NT2/D1 (cell line): Measurements from ENCODE around the gene GPRIN1.

Experiments used
- DNase-seq: peaks from one replicate; pipeline ENCODE4 v3.0.0-alpha.2; 2011; ENCODE audit warnings: low read depth, low spot score
- H3K27me3 ChIP-seq: 2 replicates; pipeline ENCODE4 v1.6.0; 2011; ENCODE audit warnings: mild to moderate bottlenecking; ENCODE audit not compliant: insufficient read length, insufficient read depth
- H3K36me3 ChIP-seq: 2 replicates; pipeline ENCODE4 v1.6.1; 2011; ENCODE audit warnings: mild to moderate bottlenecking, low read length, mixed read lengths; ENCODE audit not compliant: insufficient read depth, insufficient read length
- H3K4me1 ChIP-seq: 2 replicates; pipeline ENCODE4 v1.5.1; 2011; ENCODE audit not compliant: insufficient read depth, insufficient read length
- H3K4me3 ChIP-seq: 2 replicates; pipeline ENCODE4 v1.5.1; 2011; ENCODE audit warnings: low read depth; ENCODE audit not compliant: insufficient read length
- H3K9ac ChIP-seq: 2 replicates; pipeline ENCODE4 v1.6.0; 2011; ENCODE audit warnings: low read depth; ENCODE audit not compliant: insufficient read length
- H3K9me3 ChIP-seq: 2 replicates; pipeline ENCODE4 v1.5.1; 2011; ENCODE audit warnings: mild to moderate bottlenecking, low read length; ENCODE audit not compliant: insufficient read depth
- SUZ12 ChIP-seq: IDR thresholded peaks from 2 replicates; pipeline ENCODE4 v1.6.1; 2011; ENCODE audit not compliant: insufficient read length, insufficient read depth; ENCODE audit errors: extremely low read depth
- YY1 ChIP-seq: IDR thresholded peaks from 2 replicates; pipeline ENCODE4 v1.6.1; 2011; ENCODE audit not compliant: insufficient read length, insufficient read depth
- ZNF274 ChIP-seq: IDR thresholded peaks from 2 replicates; pipeline ENCODE4 v1.6.1; 2011; ENCODE audit warnings: mild to moderate bottlenecking, low read depth, low read length

Gene GPRIN1

DNA sequence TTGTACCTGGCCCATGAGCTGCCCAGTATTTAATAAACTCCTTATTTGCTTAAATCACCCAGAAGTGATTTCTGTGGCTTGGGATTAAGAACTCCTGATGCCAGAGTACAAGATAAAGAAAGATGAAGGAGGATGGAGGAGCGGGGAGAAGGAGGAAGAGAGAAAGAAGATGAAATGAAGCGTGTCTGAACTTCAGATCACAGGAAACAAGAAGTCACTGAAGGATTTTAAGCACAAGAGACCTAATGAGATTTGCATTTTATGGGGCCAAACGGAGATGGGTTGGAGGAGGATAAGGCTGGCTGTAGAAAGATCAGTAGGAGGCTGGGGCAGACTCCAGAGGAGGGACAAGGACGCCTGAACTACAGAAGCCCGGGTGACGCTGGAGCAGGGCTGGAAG, 23.6 kb upstream of the GPRIN1 start:
- Histone ChIP-seq H3K4me3 (no peak overlapping the region), H3K36me3 (no peaks in the 10 kb centered on the region), H3K4me1 (no peaks in the 10 kb centered on the region), H3K9ac (no peak overlapping the region), H3K9me3 (no peaks in the 10 kb centered on the region), H3K27me3 (peaks cover 30% of the 10 kb centered on the region)
- TF ChIP-seq YY1 = no peak
- TF ChIP-seq ZNF274 = no peak
- no peak for TF ChIP-seq SUZ12
- DNase-seq = no peak

DNA sequence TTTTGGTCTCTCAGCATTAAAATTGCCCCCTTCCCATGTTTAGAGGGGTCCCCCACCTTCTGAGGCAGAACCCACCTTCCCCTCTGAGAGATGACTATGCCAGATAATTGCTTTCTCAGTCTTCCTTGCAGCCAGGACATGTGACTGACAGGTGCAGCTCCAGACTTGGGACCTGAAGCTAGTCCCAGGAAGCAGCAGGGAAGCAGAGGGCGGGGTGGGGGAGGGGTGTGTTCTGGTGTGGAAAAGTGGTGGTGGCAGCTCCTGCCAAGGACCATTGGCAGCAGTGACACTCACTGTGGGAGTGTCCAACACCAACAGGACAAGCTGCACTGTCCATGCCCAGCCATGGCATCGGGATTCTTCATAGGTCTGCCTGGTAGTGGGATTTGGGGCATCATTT, 22.8 kb upstream of the GPRIN1 start:
- TF ChIP-seq SUZ12 (no peak), ZNF274 (no peak), YY1 (no peak)
- peaks cover 39% of the 10 kb centered on the region for H3K27me3 ChIP-seq
- DNase-seq = no peak

GRCh38 chr5:176631383-176632200, 21.6 kb upstream of the GPRIN1 start:
- H3K27me3 ChIP-seq = peaks cover 39% of the 10 kb centered on the region
- no peak for DNase-seq
- no peaks in the 10 kb centered on the region for H3K36me3 ChIP-seq
- no peak overlapping the region for H3K4me3 ChIP-seq
- no peaks in the 10 kb centered on the region for H3K9me3 ChIP-seq
- peaks cover 4% of the 10 kb centered on the region for H3K4me1 ChIP-seq
- TF ChIP-seq ZNF274 = no peak
- no peak for TF ChIP-seq YY1
- no peak for TF ChIP-seq SUZ12
- no peak overlapping the region for H3K9ac ChIP-seq

More for the DNA sequence above, 22.8 kb upstream of the GPRIN1 start:
- H3K4me1 ChIP-seq = no peaks in the 10 kb centered on the region
- H3K4me3 ChIP-seq = no peak overlapping the region
- H3K9ac ChIP-seq = no peak overlapping the region
- no peaks in the 10 kb centered on the region for H3K36me3 ChIP-seq
- no peaks in the 10 kb centered on the region for H3K9me3 ChIP-seq

DNA sequence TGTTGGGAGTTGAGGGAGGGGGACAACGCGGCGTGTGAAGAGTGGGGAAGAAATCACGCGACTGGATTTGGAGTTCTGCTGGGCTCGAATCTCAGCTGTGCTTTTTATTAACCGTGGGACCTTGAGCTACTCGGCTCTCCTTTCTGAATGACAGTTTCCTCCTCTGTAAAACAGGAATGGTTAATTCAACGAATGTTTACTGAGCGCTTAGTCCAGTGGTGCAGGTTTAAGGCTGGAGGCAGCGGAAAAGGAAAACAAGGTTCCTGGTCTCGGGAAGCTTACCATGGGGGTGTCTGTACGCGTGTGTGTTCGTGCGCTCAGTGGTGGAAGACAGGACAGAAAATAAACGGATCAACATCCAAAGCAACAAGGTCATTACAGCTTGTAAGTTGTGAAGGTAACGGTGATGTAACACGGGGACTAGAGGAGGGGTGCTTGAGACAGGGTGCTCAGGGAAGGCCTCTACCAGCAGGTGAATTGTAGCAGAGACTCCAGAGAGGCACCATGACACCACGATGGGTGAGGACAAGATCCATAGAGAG, 20.8 kb upstream of the GPRIN1 start:
- no peak for TF ChIP-seq YY1
- no peak for TF ChIP-seq SUZ12
- TF ChIP-seq ZNF274 = no peak
- H3K27me3 ChIP-seq = peaks cover 39% of the 10 kb centered on the region
- no peaks in the 10 kb centered on the region for H3K36me3 ChIP-seq
- DNase-seq = no peak
- H3K4me3 ChIP-seq = peak overlapping the region; percentile 70
- no peaks in the 10 kb centered on the region for H3K9me3 ChIP-seq
- peaks cover 5% of the 10 kb centered on the region for H3K4me1 ChIP-seq
- H3K9ac ChIP-seq = peak overlapping the region; percentile 44

DNA sequence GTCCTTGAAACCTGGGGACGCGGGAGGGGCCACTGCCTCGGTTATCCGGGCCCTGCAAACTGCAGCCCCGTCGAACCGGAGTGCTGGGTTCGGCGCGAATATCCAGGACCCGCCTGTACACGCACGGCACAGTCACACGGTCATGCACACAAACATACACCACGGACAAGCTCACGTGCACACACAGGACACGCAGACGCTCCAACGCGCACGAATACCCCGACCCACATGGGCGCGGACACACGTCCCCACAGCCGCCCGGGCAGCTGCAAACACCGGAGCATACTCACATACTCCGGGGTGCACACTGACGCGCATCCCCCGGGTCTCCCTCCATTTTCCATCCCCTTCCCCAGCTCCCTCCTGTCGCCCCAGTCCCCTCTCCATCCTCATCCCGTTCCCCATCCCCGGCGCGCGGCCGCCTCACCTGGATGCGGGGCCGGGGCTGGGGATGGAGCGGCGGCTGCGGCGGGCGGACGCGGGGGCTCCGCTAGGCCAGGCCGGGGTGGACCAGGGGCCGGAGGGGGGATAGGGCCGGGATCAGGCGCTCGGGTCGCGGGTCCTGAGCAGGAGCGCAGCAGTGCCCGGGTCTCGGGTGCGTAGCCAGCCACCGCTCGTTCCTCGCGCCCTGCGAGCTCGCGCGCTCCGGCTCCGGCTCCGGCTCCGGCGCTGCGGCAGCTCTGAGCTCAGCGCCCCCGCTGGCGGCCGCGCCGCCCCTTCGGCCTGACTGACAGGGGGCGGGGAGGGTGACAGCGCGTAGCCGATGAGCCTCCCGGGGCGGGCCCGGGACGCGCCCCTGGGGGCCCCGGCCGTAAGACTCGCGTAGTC, 20.1 kb upstream of the GPRIN1 start, which contains the start of the genes EIF4E1B and SNCB:
Gene EIF4E1B (plus strand): TSS at position 823 of the 828 bp plus-strand sequence. CDS start 12,113 bp downstream, outside the sequence.
Gene SNCB (minus strand): TSS at position 682 of the 828 bp plus-strand sequence. CDS start 880 bp downstream, outside the sequence.
- TF ChIP-seq YY1 = no peak
- no peak for TF ChIP-seq ZNF274
- TF ChIP-seq SUZ12 = no peak
- no peak for DNase-seq
- peak within 1 kb of the TSS; percentile 70 for H3K4me3 ChIP-seq
- H3K9me3 ChIP-seq = no peaks in the 10 kb centered on the region
- peaks cover 5% of the 10 kb centered on the region for H3K4me1 ChIP-seq
- no peaks in the 10 kb centered on the region for H3K36me3 ChIP-seq
- peak within 1 kb of the TSS; percentile 70 for H3K9ac ChIP-seq
- H3K27me3 ChIP-seq = peaks cover 39% of the 10 kb centered on the region

GRCh38 chr5:176629317-176629852, 19.4 kb upstream of the GPRIN1 start:
- H3K4me3 ChIP-seq = peak overlapping the region; percentile 70
- H3K9ac ChIP-seq = peak overlapping the region; percentile 70
- peaks cover 39% of the 10 kb centered on the region for H3K27me3 ChIP-seq
- no peaks in the 10 kb centered on the region for H3K9me3 ChIP-seq
- TF ChIP-seq YY1 (no peak), ZNF274 (no peak), SUZ12 (no peak)
- H3K36me3 ChIP-seq = no peaks in the 10 kb centered on the region
- peaks cover 8% of the 10 kb centered on the region for H3K4me1 ChIP-seq
- no peak for DNase-seq
